KMS-11 (cell line): ENCODE measurements around the gene NDUFB5.

ENCODE experiments used
- H2AFZ ChIP-seq: fragments of 200-600 bp; sonication (generic); 2 replicates; pipeline ENCODE4 v1.6.1; 2016; ENCODE audit warnings: antibody characterized with exemption, mixed run types, low read depth
- H3K27ac ChIP-seq: fragments of 200-600 bp; sonication (generic); 2 replicates; pipeline ENCODE4 v1.6.1; 2016; ENCODE audit warnings: mild to moderate bottlenecking, mixed run types
- H3K27me3 ChIP-seq: fragments of 200-600 bp; sonication (generic); 2 replicates; pipeline ENCODE4 v1.6.1; 2017; ENCODE audit warnings: mild to moderate bottlenecking, low read depth, mixed run types, moderate library complexity; ENCODE audit not compliant: insufficient read depth
- H3K36me3 ChIP-seq: fragments of 200-600 bp; sonication (generic); 2 replicates; pipeline ENCODE4 v1.6.1; 2017; ENCODE audit warnings: mild to moderate bottlenecking, mixed run types; ENCODE audit not compliant: insufficient read depth
- H3K4me1 ChIP-seq: fragments of 200-600 bp; sonication (generic); 2 replicates; pipeline ENCODE4 v1.6.1; 2016; ENCODE audit warnings: mild to moderate bottlenecking, low read depth, mixed run types; ENCODE audit not compliant: poor library complexity, severe bottlenecking
- H3K4me2 ChIP-seq: fragments of 200-600 bp; sonication (generic); 2 replicates; pipeline ENCODE4 v1.7.0; 2016; ENCODE audit warnings: mild to moderate bottlenecking, mixed run types
- H3K4me3 ChIP-seq: fragments of 200-600 bp; sonication (generic); IDR thresholded peaks from 2 replicates; pipeline ENCODE4 v1.6.1; 2017; ENCODE audit warnings: low read depth, low read length, mixed read lengths; ENCODE audit not compliant: insufficient read depth
- H3K79me2 ChIP-seq: fragments of 200-600 bp; sonication (generic); 2 replicates; pipeline ENCODE4 v1.6.1; 2016; ENCODE audit warnings: low read depth, mixed run types; ENCODE audit not compliant: insufficient read depth
- H3K9ac ChIP-seq: fragments of 200-600 bp; sonication (generic); 2 replicates; pipeline ENCODE4 v1.6.1; 2016; ENCODE audit warnings: mild to moderate bottlenecking, mixed run types
- H4K20me1 ChIP-seq: fragments of 200-600 bp; sonication (generic); 2 replicates; pipeline ENCODE4 v1.6.1; 2016; ENCODE audit warnings: mild to moderate bottlenecking, mixed run types; ENCODE audit not compliant: insufficient read depth
- TF ChIP-seq, protein P1 (sequence below): fragments of 200-600 bp; sonication (generic); conservative IDR thresholded peaks from 2 replicates; pipeline ENCODE4 v1.6.1; 2017; ENCODE audit warnings: low read depth, mild to moderate bottlenecking, antibody characterized with exemption, low read length, moderate library complexity, mixed read lengths

NDUFB5 gene

DNA sequence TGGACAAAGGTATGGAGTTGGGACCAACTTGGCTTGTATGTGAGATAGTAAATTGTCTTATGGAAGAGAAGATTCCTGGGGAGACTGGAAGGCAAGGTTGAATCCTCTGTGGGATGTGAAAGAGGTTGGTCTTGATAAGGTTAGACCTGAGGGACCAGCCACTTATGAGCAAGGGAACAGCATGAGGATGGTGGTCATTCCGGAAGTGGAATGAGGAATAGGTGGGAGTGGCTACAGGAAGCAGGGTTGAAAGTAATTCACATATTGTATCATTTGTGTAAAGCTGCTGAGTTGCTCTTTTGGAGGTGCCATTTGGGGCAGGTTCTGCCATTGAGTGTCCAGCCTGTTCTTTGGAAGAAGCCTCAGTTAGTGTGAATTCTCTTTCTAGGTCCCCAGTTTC lies 61.4 kb downstream of the NDUFB5 start:
- no peak overlapping the region for H3K4me2 ChIP-seq
- no peak overlapping the region for H2AFZ ChIP-seq
- H3K9ac ChIP-seq, result no peak overlapping the region
- no peaks in the 10 kb centered on the region for H3K4me1 ChIP-seq
- no peak overlapping the region for H3K27ac ChIP-seq
- peaks cover 68% of the 10 kb centered on the region; the same call in 1 of the 2 replicates for H3K79me2 ChIP-seq
- no peaks in the 10 kb centered on the region for H3K27me3 ChIP-seq
- H3K4me3 ChIP-seq, result no peak overlapping the region
- no peaks in the 10 kb centered on the region for H3K36me3 ChIP-seq
- H4K20me1 ChIP-seq, result 0 out of 2 replicates have a peak, but pooled peaks cover 7% of the 10 kb centered on the region
- TF ChIP-seq, protein P1, sequence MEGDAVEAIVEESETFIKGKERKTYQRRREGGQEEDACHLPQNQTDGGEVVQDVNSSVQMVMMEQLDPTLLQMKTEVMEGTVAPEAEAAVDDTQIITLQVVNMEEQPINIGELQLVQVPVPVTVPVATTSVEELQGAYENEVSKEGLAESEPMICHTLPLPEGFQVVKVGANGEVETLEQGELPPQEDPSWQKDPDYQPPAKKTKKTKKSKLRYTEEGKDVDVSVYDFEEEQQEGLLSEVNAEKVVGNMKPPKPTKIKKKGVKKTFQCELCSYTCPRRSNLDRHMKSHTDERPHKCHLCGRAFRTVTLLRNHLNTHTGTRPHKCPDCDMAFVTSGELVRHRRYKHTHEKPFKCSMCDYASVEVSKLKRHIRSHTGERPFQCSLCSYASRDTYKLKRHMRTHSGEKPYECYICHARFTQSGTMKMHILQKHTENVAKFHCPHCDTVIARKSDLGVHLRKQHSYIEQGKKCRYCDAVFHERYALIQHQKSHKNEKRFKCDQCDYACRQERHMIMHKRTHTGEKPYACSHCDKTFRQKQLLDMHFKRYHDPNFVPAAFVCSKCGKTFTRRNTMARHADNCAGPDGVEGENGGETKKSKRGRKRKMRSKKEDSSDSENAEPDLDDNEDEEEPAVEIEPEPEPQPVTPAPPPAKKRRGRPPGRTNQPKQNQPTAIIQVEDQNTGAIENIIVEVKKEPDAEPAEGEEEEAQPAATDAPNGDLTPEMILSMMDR, result no peak

DNA sequence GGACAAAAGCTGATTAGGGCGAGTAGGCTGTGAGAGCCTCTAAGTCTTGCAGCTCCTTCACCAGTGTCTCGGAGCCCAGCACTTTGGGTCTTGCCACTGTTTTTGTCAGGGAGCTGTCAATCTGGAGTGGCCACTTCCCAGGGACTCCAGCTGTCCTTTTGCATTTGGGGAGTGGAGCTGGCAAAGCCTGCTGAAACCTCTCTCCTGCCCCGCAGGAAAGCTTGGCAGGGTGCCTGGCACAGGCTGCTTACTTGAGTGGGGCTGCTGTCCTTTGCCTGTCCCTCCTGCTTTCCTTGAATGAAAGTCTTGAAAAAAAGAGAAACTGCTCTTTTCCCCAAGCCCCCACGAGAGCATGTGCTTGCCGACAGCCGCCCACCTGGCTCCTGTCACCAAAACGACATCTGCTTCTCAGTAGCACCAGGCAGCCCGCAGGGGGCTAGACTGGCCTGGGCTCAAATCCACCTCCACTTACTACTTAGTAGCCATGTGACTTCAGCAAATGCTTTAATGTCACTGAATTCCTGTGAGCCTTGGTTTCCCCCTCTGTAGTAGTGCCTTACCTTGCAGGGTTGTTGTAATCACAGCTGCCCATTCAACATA lies 61.9 kb downstream of the NDUFB5 start:
- H3K9ac ChIP-seq, result no peak overlapping the region
- no peak overlapping the region for H3K4me2 ChIP-seq
- H2AFZ ChIP-seq, result no peak overlapping the region
- TF ChIP-seq, protein P1, result no peak
- no peaks in the 10 kb centered on the region for H3K36me3 ChIP-seq
- H4K20me1 ChIP-seq, result peaks cover 7% of the 10 kb centered on the region; the same call in 1 of the 2 replicates
- peaks cover 65% of the 10 kb centered on the region; the same call in 1 of the 2 replicates for H3K79me2 ChIP-seq
- no peak overlapping the region for H3K27ac ChIP-seq
- H3K4me3 ChIP-seq, result no peak overlapping the region
- no peaks in the 10 kb centered on the region for H3K4me1 ChIP-seq
- H3K27me3 ChIP-seq, result no peaks in the 10 kb centered on the region

DNA sequence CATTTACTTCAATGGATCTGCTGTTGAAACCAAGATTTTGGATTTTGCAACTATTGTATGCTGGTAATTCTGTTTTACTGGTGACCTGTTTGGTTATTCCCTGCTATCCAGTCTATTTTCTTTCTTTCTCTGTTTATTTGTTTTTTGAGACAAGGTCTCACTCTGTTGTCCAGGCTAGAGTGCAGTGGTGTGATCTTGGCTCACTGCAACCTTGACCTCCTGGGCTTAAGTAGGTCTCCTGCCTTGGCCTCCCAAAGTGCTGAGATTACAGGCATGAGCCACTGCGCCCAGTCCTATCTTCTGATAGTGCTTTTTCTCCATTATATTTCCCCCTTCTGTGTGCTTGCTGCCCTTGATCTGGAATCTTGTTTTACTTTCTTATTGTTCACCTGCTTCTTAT lies 63.8 kb downstream of the NDUFB5 start:
- H3K4me3 ChIP-seq, result no peak overlapping the region
- no peaks in the 10 kb centered on the region for H3K4me1 ChIP-seq
- no peak overlapping the region for H2AFZ ChIP-seq
- H3K4me2 ChIP-seq, result no peak overlapping the region
- no peaks in the 10 kb centered on the region for H3K36me3 ChIP-seq
- TF ChIP-seq, protein P1, result no peak
- no peak overlapping the region for H3K27ac ChIP-seq
- H3K9ac ChIP-seq, result no peak overlapping the region
- no peaks in the 10 kb centered on the region for H3K27me3 ChIP-seq
- peaks cover 7% of the 10 kb centered on the region; the same call in 1 of the 2 replicates for H4K20me1 ChIP-seq
- peaks cover 65% of the 10 kb centered on the region; the same call in 1 of the 2 replicates for H3K79me2 ChIP-seq

DNA sequence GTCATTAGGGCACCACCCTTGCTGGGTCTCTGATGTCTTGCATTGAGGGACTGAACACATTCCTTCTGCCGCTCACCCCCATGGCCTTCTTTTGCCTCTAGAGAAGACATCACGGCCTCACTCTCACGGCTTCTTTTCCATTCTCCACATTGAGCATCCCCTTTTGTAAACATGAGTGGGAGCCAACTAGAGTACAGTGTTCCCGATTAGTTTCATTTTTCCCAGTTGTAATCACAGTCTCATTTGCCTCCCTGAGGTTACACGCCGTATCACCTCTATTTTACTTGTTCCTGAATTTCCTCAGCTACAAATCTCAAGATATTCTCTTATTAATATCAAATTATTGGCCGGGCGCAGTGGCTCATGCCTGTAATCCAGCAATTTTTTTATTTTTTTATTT lies 65.7 kb downstream of the NDUFB5 start:
- H3K27me3 ChIP-seq, result no peaks in the 10 kb centered on the region
- H4K20me1 ChIP-seq, result peaks cover 3% of the 10 kb centered on the region; the same call in 1 of the 2 replicates

More for the DNA sequence above, 65.7 kb downstream of the NDUFB5 start:
- H3K36me3 ChIP-seq, result no peaks in the 10 kb centered on the region
- H3K4me1 ChIP-seq, result no peaks in the 10 kb centered on the region
- no peak overlapping the region for H2AFZ ChIP-seq
- H3K9ac ChIP-seq, result no peak overlapping the region
- H3K4me3 ChIP-seq, result no peak overlapping the region
- H3K27ac ChIP-seq, result no peak overlapping the region
- TF ChIP-seq, protein P1, result no peak
- H3K4me2 ChIP-seq, result no peak overlapping the region
- peaks cover 52% of the 10 kb centered on the region; the same call in 1 of the 2 replicates for H3K79me2 ChIP-seq
